Kidney (tissue), 14 donors: ENCODE measurements around the gene LYPLA2. TPM values are rescaled to one million over a fixed set of nuclear protein-coding genes. Genes with fewer than 3 reads are reported as not detected.

Source experiments
- DNase-seq, 5 donors: peaks; one replicate each; pipeline ENCODE4 v3.0.0-alpha.2; 2013 to 2020
- FAIRE-seq: peaks from 2 replicates; lab custom pipeline; 2012; peaks lifted over from hg19 to GRCh38; lab: Jason Lieb, UNC
- H3K27ac ChIP-seq, 2 donors: one replicate each; pipeline ENCODE4 v1.7.0; 2013; ENCODE audit warnings: low read depth in 2 of 2, low read length in 2 of 2, inconsistent platforms in 1 of 2
- H3K27me3 ChIP-seq: one replicate; pipeline ENCODE4 v1.7.1; 2013; ENCODE audit warnings: low read length, inconsistent platforms; ENCODE audit not compliant: control insufficient read depth, insufficient read depth
- H3K36me3 ChIP-seq, 3 donors: one replicate each; pipeline versions ENCODE4 v1.7.0 to v1.7.1; 2013; ENCODE audit warnings: low read length in 3 of 3, control low read depth in 1 of 3, inconsistent platforms in 1 of 3; ENCODE audit not compliant: insufficient read depth in 3 of 3, control insufficient read depth in 2 of 3
- H3K4me1 ChIP-seq, 3 donors: one replicate each; pipeline versions ENCODE4 v1.7.0 to v1.7.1; 2013; ENCODE audit warnings: low read length in 3 of 3, inconsistent platforms in 1 of 3, low read depth in 1 of 3; ENCODE audit not compliant: control insufficient read depth in 2 of 3, insufficient read depth in 2 of 3
- H3K4me3 ChIP-seq, 3 donors: one replicate each; pipeline versions ENCODE4 v1.7.0 to v1.8.1; 2013; ENCODE audit warnings: low read length in 3 of 3, control low read depth in 1 of 3, inconsistent platforms in 1 of 3
- H3K9ac ChIP-seq, 3 donors: one replicate each; pipeline versions ENCODE4 v1.7.0 to v1.7.1; 2013; ENCODE audit warnings: low read length in 3 of 3, control low read depth in 1 of 3, inconsistent platforms in 1 of 3
- H3K9me3 ChIP-seq, 3 donors: one replicate each; pipeline versions ENCODE4 v1.7.0 to v1.7.1; 2013; ENCODE audit warnings: low read length in 3 of 3, control low read depth in 1 of 3, inconsistent platforms in 1 of 3; ENCODE audit not compliant: control insufficient read depth in 2 of 3, insufficient read depth in 1 of 3
- intact Hi-C: fragments of 100-400 bp; cut with DNase I; formaldehyde crosslinking; loops from one replicate; pipeline ENCODE4 v1.11.1; 2022
- polyA plus RNA-seq: library from polyadenylated mRNA; stranded (reverse); fragments of 350-450 nt; fragmentation: Illumina TruSeq; extraction: RNeasy Lipid Tissue Mini Kit (QIAGEN cat#74804); gene quantifications from one replicate; pipeline ENCODE4 v1.2.3, GENCODE V29; 2014; ENCODE audit warnings: low read depth, low replicate concordance; ENCODE audit not compliant: insufficient read depth
- total RNA-seq: library from RNA; stranded (reverse); fragmentation: NEBNext Ultra II Directional; extraction: Animal tissue kit (Norgen Biotek cat#: 25700); gene quantifications from one replicate; pipeline ENCODE4 v1.2.1, GENCODE V29; 2021
- TF ChIP-seq, protein P1 (sequence below): IDR thresholded peaks from 3 replicates; pipeline ENCODE4 v1.5.1; 2012; ENCODE audit warnings: mild to moderate bottlenecking, moderate library complexity, borderline replicate concordance; ENCODE audit not compliant: insufficient read depth; ENCODE audit errors: extremely low read depth
- donor health status: control.
- donor health status: control.
- donor health status: control.
- donor health status: control.
- donor health status: control.
- donor health status: DM: yes; HTN: yes; CAD: no.
- donor health status: Normal renal cell carcinoma (clear cell type).

The LYPLA2 gene
- total and polyA plus RNA-seq, 2 donors from 2014 or later, result 71.3 to 133 TPM

- FAIRE-seq, result no peak
- no peak for DNase-seq
- no peak overlapping the region for H3K9ac ChIP-seq
- H3K27me3 ChIP-seq, result no peaks in the 10 kb centered on the region
- H3K4me1 ChIP-seq, result no peaks in the 10 kb centered on the region
- intact Hi-C loops, result no loop called here
- H3K36me3 ChIP-seq, result no peaks in the 10 kb centered on the region
- TF ChIP-seq, protein P1, sequence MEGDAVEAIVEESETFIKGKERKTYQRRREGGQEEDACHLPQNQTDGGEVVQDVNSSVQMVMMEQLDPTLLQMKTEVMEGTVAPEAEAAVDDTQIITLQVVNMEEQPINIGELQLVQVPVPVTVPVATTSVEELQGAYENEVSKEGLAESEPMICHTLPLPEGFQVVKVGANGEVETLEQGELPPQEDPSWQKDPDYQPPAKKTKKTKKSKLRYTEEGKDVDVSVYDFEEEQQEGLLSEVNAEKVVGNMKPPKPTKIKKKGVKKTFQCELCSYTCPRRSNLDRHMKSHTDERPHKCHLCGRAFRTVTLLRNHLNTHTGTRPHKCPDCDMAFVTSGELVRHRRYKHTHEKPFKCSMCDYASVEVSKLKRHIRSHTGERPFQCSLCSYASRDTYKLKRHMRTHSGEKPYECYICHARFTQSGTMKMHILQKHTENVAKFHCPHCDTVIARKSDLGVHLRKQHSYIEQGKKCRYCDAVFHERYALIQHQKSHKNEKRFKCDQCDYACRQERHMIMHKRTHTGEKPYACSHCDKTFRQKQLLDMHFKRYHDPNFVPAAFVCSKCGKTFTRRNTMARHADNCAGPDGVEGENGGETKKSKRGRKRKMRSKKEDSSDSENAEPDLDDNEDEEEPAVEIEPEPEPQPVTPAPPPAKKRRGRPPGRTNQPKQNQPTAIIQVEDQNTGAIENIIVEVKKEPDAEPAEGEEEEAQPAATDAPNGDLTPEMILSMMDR, result no peak
- no peak overlapping the region for H3K27ac ChIP-seq
- no peak overlapping the region for H3K4me3 ChIP-seq
- no peaks in the 10 kb centered on the region for H3K9me3 ChIP-seq
Measured at GRCh38 chr1:23836037-23836436, 45.1 kb downstream of the LYPLA2 start.

- FAIRE-seq, result no peak
- Histone ChIP-seq H3K9me3 (no peaks in the 10 kb centered on the region), H3K27me3 (no peaks in the 10 kb centered on the region), H3K9ac (no peak overlapping the region), H3K27ac (no peak overlapping the region), H3K4me3 (peak overlapping the region; percentile 53 to 60 (median 60)), H3K36me3 (no peaks in the 10 kb centered on the region), H3K4me1 (no peaks in the 10 kb centered on the region)
- TF ChIP-seq, protein P1, result no peak
- intact Hi-C loops, result no loop called here
- DNase-seq, result peak in 3 of 5 donors; percentile 7 to 73 (median 46)
Measured at GRCh38 chr1:23837908-23838307, 47.0 kb downstream of the LYPLA2 start.

GRCh38 chr1:23838401-23838866, 47.5 kb downstream of the LYPLA2 start:
- Histone ChIP-seq H3K9me3 (no peaks in the 10 kb centered on the region), H3K4me1 (no peaks in the 10 kb centered on the region), H3K27ac (no peak overlapping the region), H3K9ac (no peak overlapping the region), H3K36me3 (no peaks in the 10 kb centered on the region), H3K4me3 (peak overlapping the region; percentile 53 to 60 (median 60)), H3K27me3 (no peaks in the 10 kb centered on the region)
- intact Hi-C loops, result no loop called here
- FAIRE-seq (no peak), DNase-seq (peak; percentile 55 to 84 (median 67))
- TF ChIP-seq, protein P1, result no peak

- Histone ChIP-seq H3K36me3 (peaks cover 5 to 25% (median 12%) of the 10 kb centered on the region in 3 donors), H3K27ac (no peak overlapping the region), H3K4me3 (no peak overlapping the region), H3K9me3 (no peaks in the 10 kb centered on the region), H3K9ac (no peak overlapping the region), H3K4me1 (no peaks in the 10 kb centered on the region), H3K27me3 (no peaks in the 10 kb centered on the region)
- intact Hi-C loops, result no loop called here
- TF ChIP-seq, protein P1, result no peak
- DNase-seq, result no peak
- no peak for FAIRE-seq
Measured at GRCh38 chr1:23843644-23844043, 52.7 kb downstream of the LYPLA2 start.
